Measurements from ENCODE around the gene MYH9.

MYH9 gene

GRCh38 chr22:36321797-36322601, 65.8 kb downstream of the MYH9 start:
- Mint-ChIP-seq H3K4me3 (no peak overlapping the region), H3K36me3 (ENCODE audit: low read depth) (peaks cover 79% of the 10 kb centered on the region), H3K4me1 (ENCODE audit: low read depth) (peaks cover 5% of the 10 kb centered on the region), H3K27me3 (no peaks in the 10 kb centered on the region), H3K27ac (no peak overlapping the region), H3K9me3 (no peaks in the 10 kb centered on the region)

DNA sequence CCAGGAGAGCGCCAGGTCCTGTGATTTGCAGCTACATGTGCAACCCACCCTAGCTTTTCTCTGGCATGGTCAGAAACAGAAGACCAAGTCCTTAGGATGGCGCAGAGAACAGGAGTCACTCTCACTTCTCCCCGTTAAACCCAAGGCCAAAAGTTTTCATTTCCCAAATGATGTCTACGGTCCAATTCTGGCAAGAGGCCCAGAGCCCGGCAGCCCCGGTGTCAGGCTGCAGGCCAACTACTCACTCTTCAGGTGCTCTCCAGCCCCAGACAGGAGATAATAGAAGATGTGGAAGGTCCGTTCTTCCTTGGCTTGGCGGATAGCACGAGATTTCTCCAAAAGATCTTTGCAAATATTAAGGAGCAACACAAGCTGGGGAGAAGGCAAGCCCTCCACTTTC, 67.2 kb downstream of the MYH9 start:
- H3K27ac Mint-ChIP-seq: peak overlapping the region; percentile 70
- peaks cover 3% of the 10 kb centered on the region for H3K4me1 Mint-ChIP-seq (ENCODE audit: low read depth)
- H3K36me3 Mint-ChIP-seq (ENCODE audit: low read depth): peaks cover 70% of the 10 kb centered on the region
- no peak overlapping the region for H3K4me3 Mint-ChIP-seq
- H3K27me3 Mint-ChIP-seq: no peaks in the 10 kb centered on the region
- no peaks in the 10 kb centered on the region for H3K9me3 Mint-ChIP-seq

DNA sequence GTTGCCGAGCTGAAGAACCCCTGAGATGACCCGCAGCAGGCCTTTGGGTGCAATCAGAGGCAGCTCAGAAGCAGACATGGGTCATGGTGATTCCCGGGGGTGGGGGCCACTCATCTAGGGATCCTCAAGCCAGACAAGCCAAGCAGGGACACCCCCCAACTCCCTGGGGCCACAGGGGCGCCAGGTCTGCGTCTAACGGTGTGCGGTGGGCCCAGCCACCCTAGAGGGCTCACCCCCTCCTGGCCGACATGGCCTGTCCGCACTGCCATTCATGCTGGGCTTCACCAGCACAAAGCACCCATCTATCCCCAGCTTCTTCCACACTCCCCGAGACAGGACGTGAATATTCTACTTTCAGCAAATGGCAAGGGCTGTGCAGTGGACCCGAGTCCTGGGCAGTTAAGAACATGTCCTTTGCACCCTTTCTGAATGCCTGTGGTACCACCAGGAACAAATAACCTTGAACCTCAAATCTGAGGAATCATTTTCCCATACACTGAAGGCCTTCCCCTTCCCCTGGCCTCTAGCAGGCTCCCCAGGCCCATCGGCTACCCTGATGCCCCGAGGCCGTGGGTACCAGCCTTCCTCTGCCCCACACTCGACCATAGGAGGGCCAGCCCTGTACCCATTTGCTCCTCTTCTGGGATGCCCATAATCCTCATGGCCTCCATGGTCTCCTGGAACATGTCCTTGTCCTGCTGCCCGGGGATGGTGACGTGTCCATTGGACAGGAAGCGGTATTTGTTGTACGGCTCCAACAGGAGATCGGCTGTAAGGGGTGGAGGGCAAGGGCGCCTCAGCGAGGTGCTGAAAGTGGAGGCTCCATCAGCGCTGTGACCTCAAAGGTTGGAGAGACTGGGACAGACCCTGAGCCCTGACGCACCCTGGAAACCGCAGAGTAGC, 67.9 kb downstream of the MYH9 start:
- Mint-ChIP-seq H3K4me1 (ENCODE audit: low read depth) (peaks cover 3% of the 10 kb centered on the region), H3K9me3 (no peaks in the 10 kb centered on the region), H3K36me3 (ENCODE audit: low read depth) (peaks cover 71% of the 10 kb centered on the region), H3K27me3 (no peaks in the 10 kb centered on the region), H3K27ac (peak overlapping the region; percentile 70), H3K4me3 (no peak overlapping the region)

- H3K4me3 Mint-ChIP-seq: no peak overlapping the region
- peaks cover 71% of the 10 kb centered on the region for H3K36me3 Mint-ChIP-seq (ENCODE audit: low read depth)
- peak overlapping the region; percentile 45 for H3K27ac Mint-ChIP-seq
- H3K4me1 Mint-ChIP-seq (ENCODE audit: low read depth): peaks cover 3% of the 10 kb centered on the region
- H3K27me3 Mint-ChIP-seq: no peaks in the 10 kb centered on the region
- no peaks in the 10 kb centered on the region for H3K9me3 Mint-ChIP-seq
These were observed 69.3 kb downstream of the MYH9 start for GRCh38 chr22:36318442-36318841.

DNA sequence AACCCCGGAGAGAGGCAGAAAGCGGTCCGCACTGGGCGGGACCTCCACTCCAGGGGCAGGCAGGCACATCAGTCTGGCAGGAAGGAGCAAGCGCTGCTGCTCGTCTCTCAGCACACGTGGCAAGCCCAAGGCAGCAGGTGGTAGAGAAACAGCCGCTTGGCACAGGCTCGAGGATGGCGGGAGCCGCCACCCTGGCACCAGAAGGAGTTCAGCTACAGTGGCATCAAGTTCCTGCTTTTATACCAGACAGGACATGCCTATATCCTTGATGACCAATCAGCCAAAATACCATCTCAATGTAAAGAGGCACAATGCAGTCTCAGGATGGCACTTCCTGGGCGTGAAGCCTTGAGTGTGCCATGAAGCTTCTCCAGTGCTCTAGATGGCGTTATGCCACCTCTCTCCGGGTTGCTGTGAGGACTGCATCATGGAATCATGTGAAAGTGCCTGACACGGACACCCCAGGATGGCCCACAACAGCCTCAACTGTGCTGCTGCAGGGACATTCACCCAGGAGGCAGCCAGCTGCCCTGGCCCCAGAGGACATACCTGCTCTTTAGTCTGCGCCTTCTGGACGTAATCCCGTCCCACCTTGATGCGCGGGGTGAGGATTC, 70.0 kb downstream of the MYH9 start:
- Mint-ChIP-seq H3K4me1 (ENCODE audit: low read depth) (peaks cover 3% of the 10 kb centered on the region), H3K27me3 (no peaks in the 10 kb centered on the region), H3K36me3 (ENCODE audit: low read depth) (peaks cover 65% of the 10 kb centered on the region), H3K9me3 (no peaks in the 10 kb centered on the region), H3K4me3 (no peak overlapping the region), H3K27ac (peak overlapping the region; percentile 45)

DNA sequence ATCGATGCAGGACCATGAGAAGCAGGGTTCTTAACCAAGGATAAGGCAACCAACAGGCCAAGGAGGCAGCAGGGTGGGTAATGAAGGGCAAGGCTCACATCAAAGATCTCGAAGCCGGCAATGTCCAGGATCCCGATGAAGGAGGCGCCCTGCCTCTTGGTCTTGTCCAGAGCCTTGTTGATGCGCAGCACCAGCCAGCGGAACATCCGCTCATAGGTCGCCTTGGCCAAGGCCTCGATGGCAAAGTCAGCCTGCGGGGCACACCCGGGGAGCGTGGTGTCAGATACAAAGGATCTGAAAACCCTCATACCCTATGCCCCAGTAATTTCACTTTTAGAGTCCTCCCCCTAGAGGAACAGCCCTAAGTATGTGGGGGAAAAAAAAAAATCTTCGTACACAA, 71.3 kb downstream of the MYH9 start:
- Mint-ChIP-seq H3K27ac (peak overlapping the region; percentile 58), H3K36me3 (ENCODE audit: low read depth) (peaks cover 70% of the 10 kb centered on the region), H3K4me3 (no peak overlapping the region), H3K9me3 (no peaks in the 10 kb centered on the region), H3K27me3 (no peaks in the 10 kb centered on the region), H3K4me1 (ENCODE audit: low read depth) (peaks cover 3% of the 10 kb centered on the region)

DNA sequence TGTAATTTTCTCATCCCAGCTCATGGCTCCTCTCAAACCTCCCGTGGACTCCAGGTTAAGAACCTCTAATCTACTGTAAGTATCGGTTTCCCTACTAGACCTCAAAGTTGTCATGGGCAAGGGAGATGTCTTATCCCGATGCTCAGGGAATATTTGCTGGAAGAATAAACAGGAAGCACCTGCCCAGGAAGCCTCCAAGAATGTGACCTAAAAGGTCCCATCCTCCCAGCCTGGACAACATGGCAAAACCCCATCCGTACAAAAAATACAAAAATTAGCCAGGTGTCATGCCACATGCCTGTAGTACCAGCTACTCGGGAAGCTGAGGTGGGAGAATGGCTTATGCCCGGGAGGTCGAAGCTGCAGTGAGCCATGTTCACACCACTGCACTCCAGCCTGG, 72.4 kb downstream of the MYH9 start:
- H3K4me1 Mint-ChIP-seq (ENCODE audit: low read depth): peaks cover 3% of the 10 kb centered on the region
- peak overlapping the region; percentile 18 for H3K27ac Mint-ChIP-seq
- no peaks in the 10 kb centered on the region for H3K27me3 Mint-ChIP-seq
- H3K9me3 Mint-ChIP-seq: no peaks in the 10 kb centered on the region
- peaks cover 71% of the 10 kb centered on the region for H3K36me3 Mint-ChIP-seq (ENCODE audit: low read depth)
- H3K4me3 Mint-ChIP-seq: no peak overlapping the region

- no peaks in the 10 kb centered on the region for H3K27me3 Mint-ChIP-seq
- no peak overlapping the region for H3K4me3 Mint-ChIP-seq
- peaks cover 60% of the 10 kb centered on the region for H3K36me3 Mint-ChIP-seq (ENCODE audit: low read depth)
- H3K27ac Mint-ChIP-seq: no peak overlapping the region
- H3K4me1 Mint-ChIP-seq (ENCODE audit: low read depth): no peaks in the 10 kb centered on the region
- no peaks in the 10 kb centered on the region for H3K9me3 Mint-ChIP-seq
These were observed 76.2 kb downstream of the MYH9 start for GRCh38 chr22:36311386-36312085.

DNA sequence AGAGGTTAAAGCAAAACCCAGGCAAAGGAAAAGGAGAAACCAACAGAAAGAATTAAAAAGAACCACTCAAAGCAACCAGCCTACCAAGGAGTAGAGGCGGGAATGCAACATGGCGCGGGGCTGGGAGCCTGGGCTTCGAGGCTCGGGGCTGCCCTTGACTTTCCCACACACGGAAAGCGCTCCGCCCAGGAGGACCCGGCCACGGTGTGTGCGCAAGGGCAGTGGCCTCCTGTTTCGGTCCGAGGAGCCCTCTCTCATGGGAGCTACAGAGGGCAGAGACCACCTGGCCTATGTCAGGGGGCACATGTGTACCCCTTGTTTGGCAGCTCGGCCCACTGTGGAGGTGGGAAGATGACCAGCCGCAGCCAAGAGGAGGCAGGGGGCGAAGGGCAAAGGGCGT, 78.9 kb downstream of the MYH9 start:
- H3K27ac Mint-ChIP-seq: no peak overlapping the region
- H3K27me3 Mint-ChIP-seq: no peaks in the 10 kb centered on the region
- H3K36me3 Mint-ChIP-seq (ENCODE audit: low read depth): peaks cover 67% of the 10 kb centered on the region

GRCh38 chr22:36306227-36306626, 81.5 kb downstream of the MYH9 start:
- Mint-ChIP-seq H3K27me3 (no peaks in the 10 kb centered on the region), H3K27ac (no peak overlapping the region), H3K36me3 (ENCODE audit: low read depth) (peaks cover 66% of the 10 kb centered on the region), H3K4me3 (no peak overlapping the region), H3K4me1 (ENCODE audit: low read depth) (no peaks in the 10 kb centered on the region), H3K9me3 (no peaks in the 10 kb centered on the region)

More for the DNA sequence above, 78.9 kb downstream of the MYH9 start:
- Mint-ChIP-seq H3K4me1 (ENCODE audit: low read depth) (no peaks in the 10 kb centered on the region), H3K4me3 (no peak overlapping the region), H3K9me3 (no peaks in the 10 kb centered on the region)

DNA sequence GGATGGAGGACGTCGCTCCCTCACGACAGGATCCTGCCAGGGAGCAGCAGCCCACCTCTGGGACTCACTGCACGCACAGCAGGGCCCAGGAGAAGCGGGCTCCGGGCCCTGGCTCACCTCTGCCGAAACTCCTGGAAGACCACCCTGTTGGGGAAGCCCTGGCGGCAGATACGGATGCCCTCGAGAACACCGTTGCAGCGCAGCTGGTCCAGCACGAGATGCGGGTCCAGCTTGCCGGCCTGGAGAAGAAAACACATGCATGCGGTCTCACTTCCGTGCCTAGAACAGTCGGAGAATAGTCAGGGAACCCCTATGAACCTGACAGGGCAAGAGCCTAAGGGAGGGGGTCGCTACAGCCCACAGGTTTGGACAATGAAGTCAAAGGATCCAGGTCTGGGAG, 82.0 kb downstream of the MYH9 start:
- H3K27ac Mint-ChIP-seq: peak overlapping the region; percentile 31
- H3K36me3 Mint-ChIP-seq (ENCODE audit: low read depth): peaks cover 67% of the 10 kb centered on the region
- H3K27me3 Mint-ChIP-seq: no peaks in the 10 kb centered on the region
- no peaks in the 10 kb centered on the region for H3K9me3 Mint-ChIP-seq
- H3K4me3 Mint-ChIP-seq: no peak overlapping the region
- H3K4me1 Mint-ChIP-seq (ENCODE audit: low read depth): no peaks in the 10 kb centered on the region

DNA sequence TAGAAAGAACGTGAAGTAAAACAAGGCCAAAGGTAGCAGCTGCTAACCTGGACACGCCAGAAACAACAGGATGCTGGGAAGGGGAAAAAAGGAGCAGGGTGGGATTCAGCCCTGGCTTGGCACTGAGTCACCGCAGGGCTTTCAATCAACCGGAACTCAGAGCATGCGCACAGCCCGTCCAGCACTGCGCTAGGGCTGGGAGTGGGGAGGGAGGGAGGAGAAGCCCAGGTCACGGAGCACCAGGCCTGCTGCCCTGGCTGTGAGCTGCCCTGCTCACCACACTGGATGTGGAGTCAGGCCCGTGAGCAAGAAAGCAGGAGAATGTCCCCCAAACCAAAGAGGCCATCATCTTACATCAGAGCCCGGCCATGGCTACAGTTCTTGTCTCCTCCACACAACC, 83.3 kb downstream of the MYH9 start:
- H3K4me3 Mint-ChIP-seq: no peak overlapping the region
- no peaks in the 10 kb centered on the region for H3K9me3 Mint-ChIP-seq
- no peak overlapping the region for H3K27ac Mint-ChIP-seq
- peaks cover 3% of the 10 kb centered on the region for H3K4me1 Mint-ChIP-seq (ENCODE audit: low read depth)
- H3K27me3 Mint-ChIP-seq: no peaks in the 10 kb centered on the region
- peaks cover 71% of the 10 kb centered on the region for H3K36me3 Mint-ChIP-seq (ENCODE audit: low read depth)

DNA sequence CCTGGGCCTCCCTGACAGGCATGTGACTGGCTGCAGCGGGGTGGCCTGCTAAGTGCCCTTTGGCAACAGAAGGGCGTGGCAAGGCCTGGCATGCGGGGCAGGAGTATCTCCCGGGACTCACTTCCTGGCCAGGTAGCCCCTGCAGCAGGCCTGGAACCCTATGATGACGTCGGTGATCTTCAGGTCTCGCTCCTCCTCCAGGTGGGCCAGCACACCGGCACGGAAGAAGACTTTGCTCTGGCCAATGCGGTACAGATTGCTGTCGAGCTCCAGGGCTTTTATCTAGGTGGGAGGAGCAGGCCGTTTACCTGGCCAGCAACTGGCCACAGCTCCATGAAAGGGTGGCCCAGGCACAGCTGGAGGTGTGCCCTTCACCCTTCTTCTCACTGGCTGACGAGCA, 83.9 kb downstream of the MYH9 start:
- H3K4me3 Mint-ChIP-seq: no peak overlapping the region
- H3K27ac Mint-ChIP-seq: peak overlapping the region; percentile 12
- H3K9me3 Mint-ChIP-seq: no peaks in the 10 kb centered on the region
- no peaks in the 10 kb centered on the region for H3K27me3 Mint-ChIP-seq
- peaks cover 71% of the 10 kb centered on the region for H3K36me3 Mint-ChIP-seq (ENCODE audit: low read depth)
- H3K4me1 Mint-ChIP-seq (ENCODE audit: low read depth): peaks cover 5% of the 10 kb centered on the region

DNA sequence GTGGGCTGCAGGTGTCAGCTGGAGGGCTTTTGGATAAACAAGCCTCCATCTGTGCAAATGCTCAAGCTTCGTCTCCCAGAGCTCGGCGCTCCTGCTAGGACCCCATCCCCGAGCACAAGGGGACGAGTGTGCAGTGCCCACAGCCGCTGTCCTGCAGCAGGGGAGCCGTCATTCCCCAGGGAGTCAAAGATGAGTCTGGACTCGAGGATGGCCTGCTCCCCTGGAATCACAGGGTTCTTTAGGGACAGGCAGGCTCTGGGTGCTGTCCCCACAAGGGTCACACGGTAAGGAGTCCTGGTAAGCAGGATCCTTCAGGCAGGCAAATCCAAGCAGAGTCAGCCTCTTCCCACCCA, 84.7 kb downstream of the MYH9 start:
- Mint-ChIP-seq H3K27me3 (no peaks in the 10 kb centered on the region), H3K9me3 (no peaks in the 10 kb centered on the region), H3K36me3 (ENCODE audit: low read depth) (peaks cover 72% of the 10 kb centered on the region), H3K4me3 (no peak overlapping the region), H3K27ac (no peak overlapping the region), H3K4me1 (ENCODE audit: low read depth) (peaks cover 7% of the 10 kb centered on the region)
